ENCODE measurements around the gene TARDBP.
"Not testable (repeated sequence)": the region's sequence is repeated elsewhere in the genome, so short reads cannot be mapped to it uniquely, and the experiment has no call there.

The TARDBP gene

GRCh38 chr1:11027316-11027715 is 14.9 kb downstream of the TARDBP start:
- H3K4me1 Mint-ChIP-seq, result peaks cover 18% of the 10 kb centered on the region
- H3K27ac Mint-ChIP-seq, result no peak overlapping the region
- peaks cover 13% of the 10 kb centered on the region for H3K36me3 Mint-ChIP-seq
- H3K9me3 Mint-ChIP-seq, result no peaks in the 10 kb centered on the region
- H3K27me3 Mint-ChIP-seq, result no peaks in the 10 kb centered on the region
- no peak overlapping the region for H3K4me3 Mint-ChIP-seq

- Mint-ChIP-seq H3K9me3 (no peaks in the 10 kb centered on the region), H3K27me3 (no peaks in the 10 kb centered on the region), H3K36me3 (peaks cover 9% of the 10 kb centered on the region)
Observed at GRCh38 chr1:11028018-11028417, 15.6 kb downstream of the TARDBP start.

GRCh38 chr1:11030865-11031264 is 18.4 kb downstream of the TARDBP start:
- Mint-ChIP-seq H3K9me3 (no peaks in the 10 kb centered on the region), H3K27me3 (no peaks in the 10 kb centered on the region), H3K27ac (no peak overlapping the region), H3K4me3 (no peak overlapping the region), H3K4me1 (no peaks in the 10 kb centered on the region), H3K36me3 (no peaks in the 10 kb centered on the region)

More at GRCh38 chr1:11028018-11028417, 15.6 kb downstream of the TARDBP start:
- Mint-ChIP-seq H3K4me3 (no peak overlapping the region), H3K27ac (no peak overlapping the region), H3K4me1 (peaks cover 15% of the 10 kb centered on the region)

- no peaks in the 10 kb centered on the region for H3K4me1 Mint-ChIP-seq
- H3K36me3 Mint-ChIP-seq, result no peaks in the 10 kb centered on the region
- no peaks in the 10 kb centered on the region for H3K9me3 Mint-ChIP-seq
- H3K27me3 Mint-ChIP-seq, result no peaks in the 10 kb centered on the region
- no peak overlapping the region for H3K27ac Mint-ChIP-seq
- H3K4me3 Mint-ChIP-seq, result no peak overlapping the region
Observed at GRCh38 chr1:11031624-11032262, 19.3 kb downstream of the TARDBP start.

- not testable (repeated sequence) for H3K27me3 Mint-ChIP-seq, H3K27ac Mint-ChIP-seq, H3K4me3 Mint-ChIP-seq, H3K36me3 Mint-ChIP-seq, H3K9me3 Mint-ChIP-seq, H3K4me1 Mint-ChIP-seq
Observed at GRCh38 chr1:11037019-11037739, 24.7 kb downstream of the TARDBP start.

GRCh38 chr1:11037740-11038182 is 25.3 kb downstream of the TARDBP start:
- H3K27me3 Mint-ChIP-seq, result no peaks in the 10 kb centered on the region
- H3K9me3 Mint-ChIP-seq, result no peaks in the 10 kb centered on the region
- H3K36me3 Mint-ChIP-seq, result no peaks in the 10 kb centered on the region
- H3K4me3 Mint-ChIP-seq, result no peak overlapping the region
- H3K4me1 Mint-ChIP-seq, result peaks cover 6% of the 10 kb centered on the region
- no peak overlapping the region for H3K27ac Mint-ChIP-seq

- H3K4me3 Mint-ChIP-seq, result no peak overlapping the region
Observed at GRCh38 chr1:11039351-11040104, 27.1 kb downstream of the TARDBP start.

GRCh38 chr1:11040105-11040429 is 27.6 kb downstream of the TARDBP start:
- not testable (repeated sequence) for H3K9me3 Mint-ChIP-seq, H3K4me1 Mint-ChIP-seq, H3K27ac Mint-ChIP-seq, H3K27me3 Mint-ChIP-seq, H3K36me3 Mint-ChIP-seq, H3K4me3 Mint-ChIP-seq

More at GRCh38 chr1:11039351-11040104, 27.1 kb downstream of the TARDBP start:
- Mint-ChIP-seq H3K27me3 (no peaks in the 10 kb centered on the region), H3K9me3 (no peaks in the 10 kb centered on the region), H3K27ac (no peak overlapping the region), H3K4me1 (peaks cover 6% of the 10 kb centered on the region), H3K36me3 (no peaks in the 10 kb centered on the region)

- Mint-ChIP-seq H3K4me3 (no peak overlapping the region), H3K36me3 (no peaks in the 10 kb centered on the region), H3K9me3 (no peaks in the 10 kb centered on the region), H3K4me1 (peaks cover 6% of the 10 kb centered on the region), H3K27me3 (no peaks in the 10 kb centered on the region), H3K27ac (no peak overlapping the region)
Observed at GRCh38 chr1:11041048-11041447, 28.6 kb downstream of the TARDBP start.

GRCh38 chr1:11042065-11042464 is 29.6 kb downstream of the TARDBP start:
- Mint-ChIP-seq H3K4me3 (no peak overlapping the region), H3K27me3 (no peaks in the 10 kb centered on the region), H3K36me3 (no peaks in the 10 kb centered on the region), H3K9me3 (no peaks in the 10 kb centered on the region), H3K4me1 (peaks cover 6% of the 10 kb centered on the region), H3K27ac (no peak overlapping the region)

GRCh38 chr1:11042995-11043874 is 30.8 kb downstream of the TARDBP start:
- no peaks in the 10 kb centered on the region for H3K27me3 Mint-ChIP-seq
- no peaks in the 10 kb centered on the region for H3K9me3 Mint-ChIP-seq
- no peaks in the 10 kb centered on the region for H3K4me1 Mint-ChIP-seq
- H3K36me3 Mint-ChIP-seq, result no peaks in the 10 kb centered on the region
- no peak overlapping the region for H3K27ac Mint-ChIP-seq
- no peak overlapping the region for H3K4me3 Mint-ChIP-seq

- no peaks in the 10 kb centered on the region for H3K27me3 Mint-ChIP-seq
- H3K4me1 Mint-ChIP-seq, result no peaks in the 10 kb centered on the region
- H3K4me3 Mint-ChIP-seq, result no peak overlapping the region
- no peaks in the 10 kb centered on the region for H3K9me3 Mint-ChIP-seq
- no peak overlapping the region for H3K27ac Mint-ChIP-seq
- H3K36me3 Mint-ChIP-seq, result no peaks in the 10 kb centered on the region
Observed at GRCh38 chr1:11044086-11044848, 31.8 kb downstream of the TARDBP start.

GRCh38 chr1:11044849-11045427 is 32.5 kb downstream of the TARDBP start:
- Mint-ChIP-seq H3K27ac (no peak overlapping the region), H3K4me3 (no peak overlapping the region), H3K9me3 (no peaks in the 10 kb centered on the region)

GRCh38 chr1:11045428-11046269 is 33.2 kb downstream of the TARDBP start:
- H3K27ac Mint-ChIP-seq, result no peak overlapping the region
- no peaks in the 10 kb centered on the region for H3K4me1 Mint-ChIP-seq
- no peaks in the 10 kb centered on the region for H3K27me3 Mint-ChIP-seq
- no peaks in the 10 kb centered on the region for H3K36me3 Mint-ChIP-seq
- H3K9me3 Mint-ChIP-seq, result no peaks in the 10 kb centered on the region
- no peak overlapping the region for H3K4me3 Mint-ChIP-seq

More at GRCh38 chr1:11044849-11045427, 32.5 kb downstream of the TARDBP start:
- Mint-ChIP-seq H3K36me3 (no peaks in the 10 kb centered on the region), H3K4me1 (no peaks in the 10 kb centered on the region), H3K27me3 (no peaks in the 10 kb centered on the region)
